Stimulated activated naive CD8-positive, alpha-beta T cell treated with anti-CD3 and anti-CD28 coated beads, Interleukin-15, amount 100 ng/mL, for 72 hours (primary cell): ENCODE results near the gene OR4C11.

Experiments used
- ATAC-seq: fragments of 150-1000 bp; cut with Tn5 transposase; 2 replicates; pipeline ENCODE4 v1.10.0; 2021; ENCODE audit warnings: mild to moderate bottlenecking, moderate library complexity
- DNase-seq, 2 donors: peaks; one replicate each; pipeline ENCODE4 v3.0.0; 2021 to 2022
- H3K27ac Mint-ChIP-seq, 2 donors: one replicate each; pipeline ENCODE4 v1.8.0; 2022; ENCODE audit warnings: mild to moderate bottlenecking in 2 of 2, mixed read lengths in 2 of 2, moderate library complexity in 2 of 2
- H3K27me3 Mint-ChIP-seq: one replicate; pipeline ENCODE4 v1.8.0; 2022; ENCODE audit warnings: mixed read lengths
- H3K4me1 Mint-ChIP-seq: one replicate; pipeline ENCODE4 v1.8.0; 2022; ENCODE audit warnings: mild to moderate bottlenecking, mixed read lengths
- H3K4me3 Mint-ChIP-seq, 2 donors: one replicate each; pipeline ENCODE4 v1.8.0; 2022; ENCODE audit warnings: mild to moderate bottlenecking in 2 of 2, mixed read lengths in 2 of 2, moderate library complexity in 1 of 2
- H3K9me3 Mint-ChIP-seq, 2 donors: one replicate each; pipeline ENCODE4 v1.8.0; 2022; ENCODE audit warnings: mixed read lengths in 2 of 2

Gene OR4C11, protein sequence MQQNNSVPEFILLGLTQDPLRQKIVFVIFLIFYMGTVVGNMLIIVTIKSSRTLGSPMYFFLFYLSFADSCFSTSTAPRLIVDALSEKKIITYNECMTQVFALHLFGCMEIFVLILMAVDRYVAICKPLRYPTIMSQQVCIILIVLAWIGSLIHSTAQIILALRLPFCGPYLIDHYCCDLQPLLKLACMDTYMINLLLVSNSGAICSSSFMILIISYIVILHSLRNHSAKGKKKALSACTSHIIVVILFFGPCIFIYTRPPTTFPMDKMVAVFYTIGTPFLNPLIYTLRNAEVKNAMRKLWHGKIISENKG

GRCh38 chr11:55607545-55607944 is at the start of gene OR4C11:
Gene OR4C11, minus strand, starts transcription at chr11:55607645. Its CDS starts 3,272 bp downstream, at chr11:55604373.
- ATAC-seq (no peak), DNase-seq (no peak)
- Mint-ChIP-seq H3K27me3 (no peaks in the 10 kb centered on the region), H3K9me3 (peaks cover 6 to 10% of the 10 kb centered on the region in 2 donors), H3K4me3 (no peak within 1 kb of the TSS), H3K27ac (no peak within 1 kb of the TSS), H3K4me1 (no peaks in the 10 kb centered on the region)

DNA sequence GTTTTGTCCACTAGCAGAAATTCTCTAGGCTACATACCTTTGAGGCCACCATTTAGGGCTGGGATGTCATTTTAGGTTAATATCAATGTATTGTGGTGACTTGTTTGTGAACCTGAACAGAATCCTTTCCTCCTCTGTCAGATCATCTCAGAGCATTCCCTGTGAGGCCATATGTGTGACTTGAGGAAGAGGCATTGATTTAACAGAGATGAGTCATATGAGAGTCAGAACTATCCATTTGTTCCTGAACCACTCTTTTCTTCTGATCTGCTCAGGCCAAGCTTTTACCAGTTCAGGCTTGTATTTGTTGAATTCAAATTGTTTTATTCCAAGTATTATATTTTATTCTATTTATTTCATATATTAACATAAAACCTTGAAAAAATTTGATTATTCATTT is 47.7 kb upstream of the OR4C11 start:
- Mint-ChIP-seq H3K9me3 (peaks cover 19 to 39% of the 10 kb centered on the region in 2 donors), H3K27me3 (no peaks in the 10 kb centered on the region), H3K4me1 (no peaks in the 10 kb centered on the region), H3K27ac (no peak overlapping the region), H3K4me3 (no peak overlapping the region)
- DNase-seq (no peak), ATAC-seq (no peak)

DNA sequence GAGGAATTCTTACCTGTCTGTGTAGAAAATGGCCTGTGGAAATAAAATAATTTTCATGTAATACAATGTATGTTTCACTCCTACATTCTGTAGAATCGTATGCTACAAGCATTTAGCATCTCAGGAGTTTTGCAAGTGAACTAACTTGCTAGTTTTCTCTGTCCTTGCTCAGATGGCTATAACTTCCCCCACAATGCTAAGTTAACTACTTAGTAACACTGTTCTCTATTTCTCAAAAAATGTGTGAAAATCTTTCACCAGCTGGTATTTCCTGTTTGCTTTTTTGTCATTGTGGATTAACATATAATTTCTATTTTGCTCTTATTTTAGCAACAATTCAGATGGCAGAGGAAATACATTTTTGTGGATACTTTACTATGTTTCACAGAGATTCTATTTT is 45.1 kb upstream of the OR4C11 start:
- Mint-ChIP-seq H3K4me1 (no peaks in the 10 kb centered on the region), H3K27ac (no peak overlapping the region)

GRCh38 chr11:55648027-55648426 is 40.6 kb upstream of the OR4C11 start, which contains the start of gene OR4S2:
Gene OR4S2, plus strand, starts transcription at chr11:55648327. Its CDS starts 2,577 bp downstream, at chr11:55650904.
- Mint-ChIP-seq H3K4me1 (no peaks in the 10 kb centered on the region), H3K4me3 (no peak within 1 kb of the TSS), H3K27ac (no peak within 1 kb of the TSS), H3K9me3 (peaks cover 17 to 36% of the 10 kb centered on the region in 2 donors), H3K27me3 (no peaks in the 10 kb centered on the region)
- DNase-seq (no peak), ATAC-seq (no peak)

More for the DNA sequence above, 45.1 kb upstream of the OR4C11 start:
- H3K4me3 Mint-ChIP-seq, result no peak overlapping the region
- DNase-seq (no peak), ATAC-seq (no peak)
- peaks cover 17 to 30% of the 10 kb centered on the region in 2 donors for H3K9me3 Mint-ChIP-seq
- H3K27me3 Mint-ChIP-seq, result no peaks in the 10 kb centered on the region

DNA sequence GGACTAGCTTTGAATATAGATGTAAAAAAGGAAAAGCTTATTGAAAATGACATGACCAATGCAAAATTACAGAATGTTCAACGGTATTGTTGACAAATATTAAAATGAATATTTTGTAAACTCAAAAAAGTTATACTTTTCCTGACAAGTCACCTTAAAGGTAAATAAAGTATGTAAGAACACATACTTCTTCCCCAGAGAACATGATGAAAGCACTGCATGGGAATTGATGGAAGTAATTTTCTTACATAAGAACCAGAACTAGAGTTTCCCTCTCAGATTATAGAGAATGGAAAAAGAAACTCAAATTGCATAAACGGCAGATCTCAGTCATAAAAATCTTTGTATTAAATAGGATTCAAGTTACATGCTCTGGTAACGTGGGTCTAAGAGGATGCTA is 27.4 kb upstream of the OR4C11 start, which contains the start of gene OR4P4:
TSS of gene OR4P4 (plus strand) at position 301 of the 400 bp plus-strand sequence.
- H3K4me1 Mint-ChIP-seq, result no peaks in the 10 kb centered on the region
- H3K27me3 Mint-ChIP-seq, result no peaks in the 10 kb centered on the region
- DNase-seq (no peak), ATAC-seq (no peak)
- peaks cover 13 to 15% of the 10 kb centered on the region in 2 donors for H3K9me3 Mint-ChIP-seq
- no peak within 1 kb of the TSS for H3K4me3 Mint-ChIP-seq
- H3K27ac Mint-ChIP-seq, result no peak within 1 kb of the TSS

- DNase-seq (no peak), ATAC-seq (no peak)
- H3K4me3 Mint-ChIP-seq, result no peak overlapping the region
- H3K27me3 Mint-ChIP-seq, result no peaks in the 10 kb centered on the region
- H3K27ac Mint-ChIP-seq, result no peak overlapping the region
- peaks cover 22 to 54% of the 10 kb centered on the region in 2 donors for H3K9me3 Mint-ChIP-seq
- H3K4me1 Mint-ChIP-seq, result no peaks in the 10 kb centered on the region
These were observed 17.1 kb upstream of the OR4C11 start for GRCh38 chr11:55624531-55624930.

- no peaks in the 10 kb centered on the region for H3K27me3 Mint-ChIP-seq
- no peak overlapping the region for H3K4me3 Mint-ChIP-seq
- H3K27ac Mint-ChIP-seq, result no peak overlapping the region
- DNase-seq (no peak), ATAC-seq (no peak)
- H3K9me3 Mint-ChIP-seq, result peaks cover 15 to 29% of the 10 kb centered on the region in 2 donors
- H3K4me1 Mint-ChIP-seq, result no peaks in the 10 kb centered on the region
These were observed 34.9 kb downstream of the OR4C11 start for GRCh38 chr11:55572548-55572947.

DNA sequence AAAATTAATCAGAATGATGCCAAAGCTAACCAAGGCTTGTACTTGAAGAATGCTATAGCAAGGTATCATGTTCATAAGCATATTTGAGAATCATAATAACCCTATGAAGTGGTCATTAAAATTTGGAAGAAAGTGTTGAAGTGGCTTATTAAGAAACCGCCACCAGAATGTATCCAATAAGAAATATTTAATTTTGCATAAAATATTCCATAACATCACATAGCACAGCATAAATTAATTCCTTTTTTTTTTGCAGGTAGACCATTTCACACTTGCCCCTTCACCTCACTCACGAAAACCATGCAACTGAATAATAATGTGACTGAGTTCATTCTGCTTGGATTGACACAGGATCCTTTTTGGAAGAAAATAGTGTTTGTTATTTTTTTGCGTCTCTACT is 35.6 kb downstream of the OR4C11 start, which contains the start of gene OR4C16:
TSS of gene OR4C16 (plus strand) at position 301 of the 400 bp plus-strand sequence. CDS start at position 301, 0 bp downstream.
- DNase-seq, result no peak

GRCh38 chr11:55554169-55554568 is 53.3 kb downstream of the OR4C11 start, which contains the start of gene OR4C15:
Gene OR4C15, plus strand, starts transcription at chr11:55554469. Its CDS starts 0 bp downstream, at chr11:55554469.
- no peaks in the 10 kb centered on the region for H3K27me3 Mint-ChIP-seq
- H3K9me3 Mint-ChIP-seq, result peaks cover 23 to 28% of the 10 kb centered on the region in 2 donors
- no peaks in the 10 kb centered on the region for H3K4me1 Mint-ChIP-seq
- H3K4me3 Mint-ChIP-seq, result no peak within 1 kb of the TSS
- ATAC-seq (no peak), DNase-seq (no peak)
- no peak within 1 kb of the TSS for H3K27ac Mint-ChIP-seq

More for the DNA sequence above, 35.6 kb downstream of the OR4C11 start, which contains the start of gene OR4C16:
- Mint-ChIP-seq H3K27me3 (no peaks in the 10 kb centered on the region), H3K4me1 (no peaks in the 10 kb centered on the region), H3K4me3 (no peak within 1 kb of the TSS), H3K9me3 (peaks cover 15 to 29% of the 10 kb centered on the region in 2 donors), H3K27ac (no peak within 1 kb of the TSS)
- ATAC-seq, result no peak
